Activated T-cell treated with anti-CD3 and anti-CD28 coated beads for 24 hours (primary cell): ENCODE results near the gene SCUBE1.

Source experiments
- DNase-seq: peaks from one replicate; pipeline ENCODE4 v3.0.0-alpha.2; 2020; ENCODE audit warnings: low read depth

Gene SCUBE1

DNA sequence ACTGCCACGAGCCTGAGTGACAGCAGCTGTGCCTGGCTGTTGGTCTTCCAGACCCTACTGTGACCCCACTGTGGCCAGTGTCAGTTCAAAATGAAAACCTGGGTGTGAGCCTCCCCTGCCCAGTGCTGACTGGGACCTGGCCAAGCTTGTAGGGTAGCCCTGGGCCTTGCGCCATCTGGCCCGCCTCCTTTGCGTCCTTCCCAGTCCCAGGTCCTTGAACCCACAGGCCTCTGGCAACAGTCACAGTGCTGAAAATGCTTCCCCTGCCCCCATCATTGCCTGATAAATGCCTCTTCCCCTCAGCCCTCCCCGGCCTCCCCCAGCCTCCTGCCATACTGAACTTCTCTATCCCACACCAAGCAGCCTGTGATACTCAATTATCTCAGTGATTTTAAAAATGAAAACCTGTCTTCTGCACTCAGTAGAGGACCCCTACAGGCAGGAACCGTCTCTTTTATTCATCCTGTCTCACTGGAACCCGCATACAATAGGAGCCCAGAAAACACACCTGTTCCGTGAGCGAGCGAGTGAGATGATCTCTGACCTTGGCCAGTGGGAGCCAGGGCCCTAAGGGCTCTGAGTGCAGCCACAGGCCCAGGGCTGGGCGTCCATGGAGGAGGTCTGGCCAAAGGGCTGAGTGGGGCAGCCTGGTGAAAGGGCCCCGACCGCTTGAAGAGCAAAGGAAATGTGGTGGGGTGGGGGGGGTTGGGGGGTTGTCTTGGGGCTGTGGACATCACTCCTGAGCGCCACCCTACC, 106.6 kb downstream of the SCUBE1 start:
- DNase-seq = no peak

DNA sequence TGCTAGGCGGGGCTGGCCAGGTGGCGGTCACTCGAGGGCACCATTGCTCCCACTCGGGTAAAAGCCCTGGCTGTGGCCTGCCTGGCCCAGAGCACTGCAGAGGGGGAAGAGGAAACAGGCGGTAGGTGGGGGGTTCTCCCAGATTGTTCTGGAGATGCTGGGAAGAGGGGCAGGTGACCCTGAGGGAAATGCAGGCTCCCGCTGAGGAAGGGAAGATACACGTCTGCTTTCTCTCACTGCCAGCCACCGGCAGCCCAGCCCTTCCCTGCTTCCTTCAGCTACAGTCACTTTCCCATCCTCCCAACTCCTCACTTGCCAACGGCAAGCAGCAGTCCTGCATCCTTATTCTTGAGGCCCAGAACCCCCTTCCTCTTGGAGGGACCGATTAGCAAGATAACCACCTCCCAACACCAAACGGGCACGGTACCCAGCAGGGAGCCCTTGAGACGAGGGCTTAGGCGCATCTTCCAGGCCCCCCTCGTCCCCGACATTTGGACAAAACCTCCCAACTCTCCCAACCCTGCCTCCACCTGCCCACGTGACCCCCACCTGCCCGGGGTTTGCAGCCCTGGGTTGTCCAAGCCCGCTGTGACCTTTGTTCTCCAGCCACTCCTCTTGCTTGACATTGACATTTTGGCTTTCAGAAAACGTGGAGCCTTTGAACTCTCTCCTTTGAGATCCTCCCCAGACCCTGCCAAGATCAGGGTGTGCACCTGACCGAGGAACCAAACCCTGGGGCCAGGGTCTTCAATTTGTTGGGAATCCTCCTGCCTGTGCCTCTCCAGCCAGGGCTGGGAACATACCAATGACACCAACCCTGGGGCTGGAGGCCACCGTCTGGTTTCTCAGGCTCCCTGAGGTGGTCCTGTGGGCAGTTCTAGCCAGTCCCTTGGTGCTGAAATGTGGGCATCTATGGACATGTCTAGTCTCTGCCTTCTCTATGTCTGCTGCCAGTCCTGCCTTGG, 107.4 kb downstream of the SCUBE1 start:
- DNase-seq = no peak

DNA sequence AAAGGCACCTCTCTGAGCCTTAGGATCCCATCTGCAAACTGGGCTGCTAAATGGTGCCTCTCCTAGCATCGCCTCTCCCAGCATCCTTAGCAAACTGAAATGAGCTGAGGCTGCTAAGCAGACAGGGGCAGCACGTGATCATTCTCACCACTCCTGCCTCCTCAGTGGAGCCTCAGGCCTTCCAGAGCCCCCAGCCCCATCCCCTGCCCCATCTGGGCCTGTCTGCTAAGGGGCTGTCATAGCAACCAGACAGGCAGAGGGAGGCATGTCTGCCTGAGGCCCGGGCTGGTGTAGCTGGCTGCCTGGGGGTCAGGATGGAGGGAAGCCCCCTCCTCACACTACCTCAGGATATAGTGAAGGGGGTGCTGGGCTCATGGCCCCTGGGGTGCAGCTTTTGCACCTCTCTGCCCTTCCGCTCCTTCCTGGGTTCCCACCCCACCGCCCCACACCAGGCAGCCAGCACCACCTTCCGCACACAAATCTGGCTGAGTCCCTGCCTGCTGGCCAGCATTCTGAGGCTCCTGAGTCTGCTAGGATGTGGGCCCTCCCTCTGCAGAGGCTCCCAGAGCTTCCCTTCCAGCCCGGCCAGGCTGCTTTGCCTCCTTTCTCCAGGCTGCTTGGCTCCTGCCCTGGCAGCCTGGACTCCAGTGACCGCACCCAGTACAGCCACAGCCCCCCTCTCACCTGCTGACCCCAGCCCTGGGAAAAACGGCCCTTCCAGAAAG, 108.7 kb downstream of the SCUBE1 start:
- DNase-seq = no peak

DNA sequence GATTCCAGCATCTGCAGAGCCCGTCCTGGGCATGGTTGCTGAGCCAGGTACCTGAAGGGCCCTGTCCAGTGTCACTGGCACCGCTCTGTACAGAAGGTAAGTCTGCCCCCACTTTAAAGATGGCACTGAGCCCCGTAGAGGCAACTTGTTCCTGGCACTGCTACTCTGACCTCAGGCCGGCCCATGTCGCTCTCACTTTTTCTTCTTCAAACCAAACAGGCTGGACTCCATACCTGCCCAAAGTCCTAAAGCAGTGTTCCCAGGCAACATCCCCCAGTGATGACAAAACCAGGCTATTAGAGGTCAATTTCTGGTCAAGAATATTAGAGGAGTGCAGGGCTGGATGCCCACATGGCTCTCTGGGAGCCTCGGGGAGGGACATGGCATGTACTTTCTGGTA, 109.6 kb downstream of the SCUBE1 start:
- no peak for DNase-seq

GRCh38 chr22:43232445-43232844, 110.7 kb downstream of the SCUBE1 start:
- no peak for DNase-seq

DNA sequence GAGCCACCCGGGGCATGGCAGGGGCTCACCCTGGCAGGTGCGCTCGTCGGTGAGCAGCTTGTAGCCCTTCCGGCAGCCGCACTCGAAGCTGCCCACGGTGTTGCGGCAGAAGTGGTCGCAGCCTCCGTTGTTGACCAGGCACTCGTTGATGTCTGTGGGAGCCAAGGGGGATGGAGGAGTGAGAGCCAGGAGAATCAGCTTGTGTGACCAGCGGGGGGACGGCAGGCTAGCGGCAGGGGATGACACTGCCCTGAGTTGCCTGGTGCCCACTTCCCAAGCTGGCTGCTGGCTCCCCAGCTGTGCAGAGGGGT, 111.5 kb downstream of the SCUBE1 start:
- DNase-seq = no peak

DNA sequence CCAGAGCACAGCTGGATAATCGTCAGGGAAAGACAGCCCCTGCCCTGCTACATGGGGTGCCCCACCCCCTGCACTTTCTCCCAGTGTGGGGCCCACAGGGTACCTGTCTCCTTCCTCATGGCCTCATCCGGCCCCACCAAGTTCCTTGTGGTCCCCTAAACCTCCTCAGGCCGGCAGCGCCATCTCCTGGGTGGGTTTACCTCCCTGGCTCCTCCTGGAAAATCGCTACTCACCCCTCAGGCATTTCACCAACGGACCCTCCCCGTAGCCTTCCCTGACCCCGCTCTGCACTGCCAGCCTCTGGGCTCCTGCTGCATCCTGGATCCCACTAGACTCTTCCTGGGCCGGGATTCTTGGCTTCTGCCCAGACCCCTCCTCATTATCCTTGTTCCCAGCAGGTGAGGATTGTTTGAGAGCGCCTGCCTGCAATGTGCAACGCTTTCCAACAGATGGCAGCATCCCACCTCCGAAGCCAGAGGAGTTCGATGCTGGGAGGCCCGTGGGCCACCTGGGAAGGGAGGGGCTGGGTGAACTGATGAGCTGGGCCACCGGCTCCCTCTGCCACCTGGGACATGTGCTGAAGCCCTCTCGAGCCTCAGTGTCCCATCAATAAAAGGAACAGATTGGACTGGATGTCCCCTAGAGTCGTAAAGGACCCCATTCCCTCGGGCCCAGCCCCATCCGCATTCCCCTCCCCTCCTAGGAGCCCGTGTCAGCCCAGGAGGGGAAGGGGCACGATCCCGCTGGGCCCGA, 112.0 kb downstream of the SCUBE1 start:
- DNase-seq = peak; percentile 57

DNA sequence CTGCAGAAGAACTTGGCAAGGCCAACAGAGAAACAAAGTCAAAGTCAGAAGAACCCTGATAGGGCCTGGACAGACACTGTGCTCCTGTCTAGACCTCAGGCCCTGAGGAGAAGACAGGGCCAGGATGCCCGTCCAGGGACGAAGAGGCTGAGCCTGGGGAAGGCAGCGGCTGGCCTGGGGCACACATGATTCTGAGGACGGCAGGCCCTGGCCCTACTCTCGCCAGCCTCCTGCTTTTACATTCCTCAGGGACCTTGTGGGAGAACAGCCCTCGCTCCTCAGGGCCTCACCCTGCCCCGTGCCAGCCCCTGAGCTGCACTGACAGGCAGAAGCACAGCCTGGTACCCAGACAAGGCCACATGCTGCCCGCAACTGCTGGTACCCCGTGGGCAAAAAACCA, 112.6 kb downstream of the SCUBE1 start:
- no peak for DNase-seq

GRCh38 chr22:43228863-43229262, 114.3 kb downstream of the SCUBE1 start:
- DNase-seq = no peak

DNA sequence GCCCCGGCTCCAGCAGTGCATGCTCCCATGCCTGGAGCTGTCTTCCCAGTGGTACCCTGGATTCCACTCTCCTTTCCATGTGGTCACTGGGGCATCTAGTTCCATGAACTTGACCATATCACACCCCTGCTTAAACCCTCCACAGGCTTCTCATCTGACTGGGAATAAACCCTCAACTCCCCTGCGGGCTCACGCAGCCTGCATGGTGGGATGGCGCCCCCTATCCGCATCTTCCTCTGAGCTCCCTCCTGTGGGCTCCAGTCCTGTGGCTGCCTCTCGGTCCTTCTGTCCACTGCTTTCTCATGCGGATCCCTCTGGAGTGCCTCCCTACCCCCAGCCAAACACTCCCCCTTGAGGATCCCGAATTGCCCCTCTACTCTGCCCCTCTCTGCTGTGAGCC, 114.8 kb downstream of the SCUBE1 start:
- no peak for DNase-seq

DNA sequence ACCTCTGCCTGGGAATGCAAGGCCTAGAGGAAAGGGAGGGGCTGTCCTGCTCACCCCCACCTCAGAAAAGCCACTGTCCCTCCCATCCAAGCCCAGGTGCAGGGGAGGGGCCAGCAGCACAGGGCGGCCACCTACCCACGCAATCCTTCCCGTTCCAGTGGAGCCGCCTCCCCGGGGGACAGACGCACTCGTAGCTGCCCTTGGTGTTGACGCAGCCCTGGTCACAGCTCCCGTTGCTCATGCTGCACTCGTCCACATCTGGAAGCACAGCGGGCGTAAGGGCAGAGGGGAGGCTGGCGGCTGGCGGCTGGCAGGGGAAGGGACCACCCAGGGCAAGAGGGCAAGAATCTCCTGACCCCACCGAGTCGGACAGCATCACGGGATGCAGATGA, 115.9 kb downstream of the SCUBE1 start:
- DNase-seq = no peak

GRCh38 chr22:43226377-43227238, 116.6 kb downstream of the SCUBE1 start:
- no peak for DNase-seq

- DNase-seq = no peak
Observed at GRCh38 chr22:43225609-43226008, 117.6 kb downstream of the SCUBE1 start.

GRCh38 chr22:43222987-43223386, 120.2 kb downstream of the SCUBE1 start:
- no peak for DNase-seq

GRCh38 chr22:43222262-43222661, 120.9 kb downstream of the SCUBE1 start:
- no peak for DNase-seq

- no peak for DNase-seq
Observed at GRCh38 chr22:43220625-43221380, 122.4 kb downstream of the SCUBE1 start.

- DNase-seq = no peak
Observed at GRCh38 chr22:43218786-43219185, 124.4 kb downstream of the SCUBE1 start.

GRCh38 chr22:43217285-43218030, 125.7 kb downstream of the SCUBE1 start:
- DNase-seq = no peak

DNA sequence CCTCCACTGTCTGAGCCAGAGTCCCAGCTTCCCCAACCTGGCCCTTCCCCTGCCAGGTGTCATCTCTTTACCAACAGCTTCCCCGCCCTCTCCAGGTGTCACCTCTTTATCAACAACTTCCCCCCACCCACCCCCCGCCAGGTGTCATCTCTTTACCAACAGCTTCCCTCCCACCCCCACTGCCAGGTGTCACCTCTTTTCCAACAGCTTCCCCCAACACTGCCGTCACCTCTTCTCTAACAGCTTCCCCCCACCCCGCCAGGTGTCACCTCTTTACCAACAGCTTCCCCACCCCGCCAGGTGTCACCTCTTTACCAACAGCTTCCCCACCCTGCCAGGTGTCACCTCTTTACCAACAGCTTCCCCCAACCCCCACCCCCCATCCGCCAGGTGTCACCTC, 126.4 kb downstream of the SCUBE1 start:
- DNase-seq = no peak

DNA sequence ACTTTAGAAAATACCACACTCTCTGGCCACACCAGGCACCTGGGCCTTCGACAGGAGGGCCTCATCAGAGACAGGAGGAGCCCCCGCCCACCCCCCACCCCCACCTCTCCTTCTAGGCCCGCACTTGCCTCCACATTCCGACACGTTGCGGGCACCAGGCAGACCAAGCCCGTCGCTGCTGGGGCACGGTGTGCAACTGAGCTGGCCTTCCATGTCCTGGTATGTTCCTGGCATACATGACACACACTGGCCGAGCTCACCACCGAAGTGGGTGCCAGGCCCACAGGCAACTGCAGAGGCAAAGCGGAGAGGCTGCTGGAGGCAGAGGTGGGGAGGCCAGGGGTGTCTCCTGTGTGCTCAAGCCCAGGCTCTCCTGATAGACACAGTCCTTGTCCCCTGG, 129.2 kb downstream of the SCUBE1 start:
- no peak for DNase-seq
